Endothelial cell of umbilical vein (primary cell): ENCODE data around the gene STK39. TPM values are rescaled to one million over a fixed set of nuclear protein-coding genes. Genes with fewer than 3 reads are reported as not detected.

Source experiments
- BruUV-seq: library from RNA; stranded (reverse); fragments of 400-500 nt; replicated peaks from 2 replicates; lab custom pipeline; 2021; lab: Mats Ljungman, UMichigan
- CTCF ChIA-PET: fragments of 300-600, 350-600 bp; sonication (Branson Sonifier 250); formaldehyde crosslinking; loops from one replicate; lab custom pipeline; 2021; ENCODE audit warnings: antibody characterized with exemption, inconsistent platforms; lab: Charles Lee
- POLR2A ChIA-PET: fragments of 300-600, 350-600 bp; sonication (Branson Sonifier 250); formaldehyde crosslinking; loops from one replicate; lab custom pipeline; 2021; ENCODE audit warnings: antibody characterized with exemption, inconsistent platforms; lab: Charles Lee
- DNase-seq: peaks from one replicate; pipeline ENCODE4 v3.0.0-alpha.2; 2011; ENCODE audit warnings: low read depth, low spot score
- FAIRE-seq: peaks from 2 replicates; lab custom pipeline; 2011; peaks lifted over from hg19 to GRCh38; lab: Jason Lieb, UNC
- H2AFZ ChIP-seq: 2 replicates; pipeline ENCODE4 v1.6.0; 2012; ENCODE audit warnings: low read depth, low read length, control low read depth, inconsistent platforms
- H3K27ac ChIP-seq: 2 replicates; pipeline ENCODE4 v1.5.1; 2011; ENCODE audit warnings: low read depth, mild to moderate bottlenecking, control low read depth, low read length, moderate library complexity; ENCODE audit not compliant: insufficient read depth
- H3K27me3 ChIP-seq, 2 experiments: 2 replicates each; pipeline versions ENCODE4 v1.6.0 to v1.6.1; 2011; ENCODE audit warnings: low read length in 2 of 2, mixed read lengths in 1 of 2; ENCODE audit not compliant: control insufficient read depth in 2 of 2, insufficient read depth in 2 of 2
- H3K36me3 ChIP-seq, 2 experiments: 2 replicates in 1 of 2; 3 replicates in 1 of 2; pipeline ENCODE4 v1.5.1; 2011; ENCODE audit warnings: low read length in 2 of 2, mild to moderate bottlenecking in 1 of 2, moderate library complexity in 1 of 2; ENCODE audit not compliant: control insufficient read depth in 2 of 2, insufficient read depth in 2 of 2; ENCODE audit errors: extremely low read depth in 1 of 2
- H3K4me1 ChIP-seq: 3 replicates; pipeline ENCODE4 v1.5.1; 2011; ENCODE audit warnings: mild to moderate bottlenecking, low read length; ENCODE audit not compliant: control insufficient read depth, insufficient read depth; ENCODE audit errors: extremely low read depth
- H3K4me2 ChIP-seq: 2 replicates; pipeline ENCODE4 v1.6.1; 2011; ENCODE audit warnings: low read length, control low read depth, mixed read lengths; ENCODE audit not compliant: insufficient read depth
- H3K4me3 ChIP-seq, 3 experiments: fragments of 200-600 bp in 1 of 3; sonication (generic), shearing (Covaris generic) in 1 of 3; replicated peaks in 1 of 3; 2 replicates each; pipeline ENCODE4 v1.5.1; 2011 to 2016; ENCODE audit warnings: control low read depth in 3 of 3, low read length in 3 of 3, mild to moderate bottlenecking in 2 of 3, inconsistent platforms in 1 of 3, low read depth in 1 of 3, moderate library complexity in 1 of 3; ENCODE audit not compliant: insufficient read depth in 1 of 3
- H3K79me2 ChIP-seq: 2 replicates; pipeline ENCODE4 v1.6.0; 2012; ENCODE audit warnings: low read length, inconsistent platforms; ENCODE audit not compliant: control insufficient read depth, insufficient read depth
- H3K9ac ChIP-seq: replicated peaks from 2 replicates; pipeline ENCODE3; 2011; ENCODE audit warnings: low read length, control low read depth; ENCODE audit not compliant: insufficient read depth; ENCODE audit errors: extremely low read depth
- H3K9me1 ChIP-seq: replicated peaks from 3 replicates; pipeline ENCODE4 v1.6.0; 2011; ENCODE audit warnings: mild to moderate bottlenecking, low read length; ENCODE audit not compliant: control insufficient read depth, insufficient read depth; ENCODE audit errors: extremely low read depth
- H3K9me3 ChIP-seq: replicated peaks from 2 replicates; pipeline ENCODE4 v1.5.1; 2012; ENCODE audit warnings: low read length, inconsistent platforms; ENCODE audit not compliant: control insufficient read depth, insufficient read depth
- H4K20me1 ChIP-seq: replicated peaks from 2 replicates; pipeline ENCODE3; 2011; ENCODE audit warnings: mild to moderate bottlenecking, low read length; ENCODE audit not compliant: control insufficient read depth, insufficient read depth; ENCODE audit errors: extremely low read depth
- EZH2 ChIP-seq: IDR thresholded peaks from 2 replicates; pipeline ENCODE4 v1.6.1; 2012; ENCODE audit warnings: borderline replicate concordance, low read depth, mild to moderate bottlenecking, moderate library complexity, low read length, inconsistent platforms; ENCODE audit not compliant: severe bottlenecking
- FOS ChIP-seq: IDR thresholded peaks from 2 replicates; pipeline ENCODE4 v1.6.1; 2011; ENCODE audit warnings: mild to moderate bottlenecking, low read length, moderate library complexity, borderline replicate concordance; ENCODE audit not compliant: insufficient read depth
- GATA2 ChIP-seq: IDR thresholded peaks from 2 replicates; pipeline ENCODE4 v1.7.0; 2011; ENCODE audit warnings: low read depth, mild to moderate bottlenecking, moderate library complexity, mixed read lengths, low read length; ENCODE audit not compliant: insufficient read length, insufficient read depth
- JUN ChIP-seq: IDR thresholded peaks from 2 replicates; pipeline ENCODE4 v1.6.1; 2011; ENCODE audit warnings: borderline replicate concordance, low read depth; ENCODE audit not compliant: insufficient read length, insufficient read depth
- MAX ChIP-seq: IDR thresholded peaks from 2 replicates; pipeline ENCODE4 v1.6.1; 2011; ENCODE audit not compliant: insufficient read depth, insufficient read length
- MYC ChIP-seq: IDR thresholded peaks from one replicate; pipeline ENCODE4 v1.6.1; 2011; ENCODE audit warnings: mild to moderate bottlenecking, low read depth, low read length
- POLR2A ChIP-seq: IDR thresholded peaks from 2 replicates; pipeline ENCODE4 v1.6.1; 2012; ENCODE audit warnings: low read depth, mild to moderate bottlenecking, control low read depth, low read length
- POLR2AphosphoS5 ChIP-seq: IDR thresholded peaks from 2 replicates; pipeline ENCODE4 v1.6.1; 2012; ENCODE audit warnings: low read depth, mild to moderate bottlenecking, control low read depth, low read length, moderate library complexity; ENCODE audit not compliant: insufficient read depth
- dilution Hi-C: fragments of 300-500 bp; cut with MboI; formaldehyde crosslinking; loops from one replicate; pipeline ENCODE4 v1.15.0; 2019; ENCODE audit warnings: low sequenced_read_pairs; ENCODE audit not compliant: extremely low pct_ligation_motif_present
- intact Hi-C: fragments of 100-400 bp; cut with micrococcal nuclease; formaldehyde crosslinking; loops from one replicate; pipeline ENCODE4 v1.10.0; 2022
- polyA plus RNA-seq, 4 experiments: library from polyadenylated mRNA; depleted of rRNA in 3 of 4; stranded (reverse) in 3 of 4; unstranded in 1 of 4; fragments of >200 nt; gene quantifications; 2 replicates each; pipeline versions ENCODE4 v1.2.1 to v1.2.3, GENCODE V29; 2011 to 2012; ENCODE audit warnings: missing spikeins in 1 of 4
- total RNA-seq: library from RNA; stranded (reverse); gene quantifications from 2 replicates; pipeline ENCODE4 v1.2.3, GENCODE V29; 2021
- TF ChIP-seq, protein P1 (sequence below), 2 donors: IDR thresholded peaks; 1 replicate in 1 of 2; 2 replicates in 1 of 2; pipeline ENCODE4 v1.5.1; 2011; ENCODE audit warnings: low read length in 2 of 2, mild to moderate bottlenecking in 2 of 2, moderate library complexity in 2 of 2, control low read depth in 1 of 2, inconsistent platforms in 1 of 2, low read depth in 1 of 2; ENCODE audit not compliant: insufficient read depth in 1 of 2; ENCODE audit errors: extremely low read depth in 1 of 2

Gene STK39
- total and polyA plus RNA-seq, 2 donors (not counting 3 experiments of a cell fraction or from before 2014, with no cell fraction given): 4.6 to 13.1 TPM

GRCh38 chr2:168058675-168059074 lies 188.7 kb downstream of the STK39 start:
- dilution Hi-C loops: no loop called here
- no peak overlapping the region for H3K27ac ChIP-seq
- BruUV-seq: no TSS peak
- no peaks in the 10 kb centered on the region for H3K36me3 ChIP-seq
- H3K9me1 ChIP-seq: no peaks in the 10 kb centered on the region
- no peaks in the 10 kb centered on the region for H3K79me2 ChIP-seq
- FAIRE-seq (no peak), DNase-seq (no peak)
- no peak overlapping the region for H3K9ac ChIP-seq
- H3K27me3 ChIP-seq: no peaks in the 10 kb centered on the region
- H3K4me3 ChIP-seq: no peak overlapping the region
- no peaks in the 10 kb centered on the region for H3K9me3 ChIP-seq
- no peaks in the 10 kb centered on the region for H3K4me1 ChIP-seq
- CTCF ChIA-PET: no interaction called here
- POLR2A ChIA-PET: no interaction called here
- H4K20me1 ChIP-seq: no peaks in the 10 kb centered on the region
- H2AFZ ChIP-seq: no peak overlapping the region
- H3K4me2 ChIP-seq: no peak overlapping the region
- intact Hi-C loops: no loop called here
- TF ChIP-seq JUN (no peak), MAX (no peak), GATA2 (no peak), POLR2AphosphoS5 (no peak), POLR2A (no peak), MYC (no peak), FOS (no peak), EZH2 (no peak)
- TF ChIP-seq, protein P1, sequence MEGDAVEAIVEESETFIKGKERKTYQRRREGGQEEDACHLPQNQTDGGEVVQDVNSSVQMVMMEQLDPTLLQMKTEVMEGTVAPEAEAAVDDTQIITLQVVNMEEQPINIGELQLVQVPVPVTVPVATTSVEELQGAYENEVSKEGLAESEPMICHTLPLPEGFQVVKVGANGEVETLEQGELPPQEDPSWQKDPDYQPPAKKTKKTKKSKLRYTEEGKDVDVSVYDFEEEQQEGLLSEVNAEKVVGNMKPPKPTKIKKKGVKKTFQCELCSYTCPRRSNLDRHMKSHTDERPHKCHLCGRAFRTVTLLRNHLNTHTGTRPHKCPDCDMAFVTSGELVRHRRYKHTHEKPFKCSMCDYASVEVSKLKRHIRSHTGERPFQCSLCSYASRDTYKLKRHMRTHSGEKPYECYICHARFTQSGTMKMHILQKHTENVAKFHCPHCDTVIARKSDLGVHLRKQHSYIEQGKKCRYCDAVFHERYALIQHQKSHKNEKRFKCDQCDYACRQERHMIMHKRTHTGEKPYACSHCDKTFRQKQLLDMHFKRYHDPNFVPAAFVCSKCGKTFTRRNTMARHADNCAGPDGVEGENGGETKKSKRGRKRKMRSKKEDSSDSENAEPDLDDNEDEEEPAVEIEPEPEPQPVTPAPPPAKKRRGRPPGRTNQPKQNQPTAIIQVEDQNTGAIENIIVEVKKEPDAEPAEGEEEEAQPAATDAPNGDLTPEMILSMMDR (IDR thresholded peaks at IDR 0.05; ENCODE audit: extremely low read depth in 1 of 2, insufficient read depth in 1 of 2, low read depth in 1 of 2, low read length in 2 of 2): no peak
